GM21360 (cell line): ENCODE data around the gene KAT6B.

Experiments used
- ATAC-seq: cut with Tn5 transposase; IDR thresholded peaks from one replicate; pipeline ENCODE4 v1.9.1; 2021; ENCODE audit warnings: mild to moderate bottlenecking, moderate library complexity; ENCODE audit not compliant: unreplicated experiment

The KAT6B gene

DNA sequence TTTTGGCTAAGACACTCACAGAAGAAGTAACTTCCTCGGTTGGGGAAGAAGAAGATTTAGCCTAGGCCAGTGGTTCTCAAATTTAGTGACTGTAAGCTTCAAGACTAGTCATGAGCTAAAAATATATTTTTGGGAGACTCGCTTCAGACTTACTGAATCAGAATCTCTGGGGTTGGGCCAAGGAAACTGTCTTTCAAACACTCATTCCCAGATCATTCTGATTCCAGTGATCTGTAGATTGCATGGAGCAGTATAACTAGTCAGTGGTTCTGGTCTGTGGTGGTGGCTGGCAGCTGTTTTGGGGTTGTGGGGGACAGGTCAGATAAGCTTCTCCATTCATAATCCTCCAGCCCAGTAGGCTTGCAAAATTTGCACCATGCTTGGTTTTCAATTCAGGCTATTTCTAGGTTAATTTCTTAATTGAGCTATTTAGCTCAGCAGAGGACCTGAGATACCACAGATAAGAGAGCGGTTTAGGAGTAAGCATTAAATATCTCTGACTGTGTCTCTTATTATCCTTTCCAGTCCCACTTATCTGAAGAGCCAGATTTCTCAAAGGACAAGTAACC, 3.8 kb upstream of the KAT6B start:
- no peak for ATAC-seq

- no peak for ATAC-seq
Measured at GRCh38 chr10:74823791-74824183, 2.6 kb upstream of the KAT6B start.

GRCh38 chr10:74824184-74824899, 2.1 kb upstream of the KAT6B start:
- no peak for ATAC-seq

- ATAC-seq = no peak
Measured at GRCh38 chr10:74824900-74825370, 1.5 kb upstream of the KAT6B start.

GRCh38 chr10:74825371-74826141, 844 bp upstream of the KAT6B start:
- peak; percentile 2 for ATAC-seq

GRCh38 chr10:74827045-74827441, 643 bp downstream of the KAT6B start:
- no peak for ATAC-seq

DNA sequence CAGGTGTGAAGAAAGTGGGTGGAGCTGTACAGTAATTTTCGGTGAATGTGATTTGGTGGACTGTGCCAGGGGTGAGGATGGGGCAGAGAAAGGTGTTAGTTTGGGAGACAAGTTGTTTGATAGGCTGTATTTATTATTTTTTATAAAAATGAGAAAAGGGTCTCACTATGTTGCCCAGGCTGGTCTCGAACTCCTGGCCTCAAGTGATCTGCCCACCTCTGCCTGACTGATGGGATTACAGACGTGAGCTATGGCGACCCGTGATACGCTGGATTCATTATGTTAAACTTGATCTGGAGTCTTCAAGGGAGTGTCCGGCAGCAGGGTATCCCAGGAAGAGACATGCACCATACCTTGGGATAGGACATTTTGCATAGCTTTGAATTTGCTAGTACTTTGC, 1.3 kb downstream of the KAT6B start:
- ATAC-seq = no peak

DNA sequence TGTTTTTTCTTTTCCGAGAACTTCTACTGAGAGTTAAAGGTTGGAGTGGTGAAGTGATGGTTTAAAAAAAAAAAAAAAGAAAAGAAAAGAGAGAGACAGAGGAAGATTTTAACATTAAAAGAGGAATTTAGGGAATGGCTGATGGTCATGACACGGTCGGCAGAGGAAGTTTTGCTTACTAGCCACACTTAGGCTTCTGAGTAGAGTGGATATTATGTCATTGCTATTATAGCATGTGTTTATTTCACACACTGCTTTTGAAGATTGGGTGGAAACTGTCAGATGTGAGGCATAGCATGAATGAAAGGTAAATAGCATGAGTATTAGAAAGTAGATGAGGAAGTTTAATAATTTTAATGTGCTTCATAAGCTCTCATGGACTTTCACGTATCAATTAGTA, 2.5 kb downstream of the KAT6B start:
- no peak for ATAC-seq

- ATAC-seq = no peak
Measured at GRCh38 chr10:74831518-74832120, 5.2 kb downstream of the KAT6B start.

- no peak for ATAC-seq
Measured at GRCh38 chr10:74835963-74836362, 9.6 kb downstream of the KAT6B start.

- no peak for ATAC-seq
Measured at GRCh38 chr10:74836877-74837276, 10.5 kb downstream of the KAT6B start.

- no peak for ATAC-seq
Measured at GRCh38 chr10:74837743-74838142, 11.3 kb downstream of the KAT6B start.

GRCh38 chr10:74839708-74840107, 13.3 kb downstream of the KAT6B start:
- ATAC-seq = no peak

GRCh38 chr10:74841265-74841973, 15.0 kb downstream of the KAT6B start:
- ATAC-seq = no peak

DNA sequence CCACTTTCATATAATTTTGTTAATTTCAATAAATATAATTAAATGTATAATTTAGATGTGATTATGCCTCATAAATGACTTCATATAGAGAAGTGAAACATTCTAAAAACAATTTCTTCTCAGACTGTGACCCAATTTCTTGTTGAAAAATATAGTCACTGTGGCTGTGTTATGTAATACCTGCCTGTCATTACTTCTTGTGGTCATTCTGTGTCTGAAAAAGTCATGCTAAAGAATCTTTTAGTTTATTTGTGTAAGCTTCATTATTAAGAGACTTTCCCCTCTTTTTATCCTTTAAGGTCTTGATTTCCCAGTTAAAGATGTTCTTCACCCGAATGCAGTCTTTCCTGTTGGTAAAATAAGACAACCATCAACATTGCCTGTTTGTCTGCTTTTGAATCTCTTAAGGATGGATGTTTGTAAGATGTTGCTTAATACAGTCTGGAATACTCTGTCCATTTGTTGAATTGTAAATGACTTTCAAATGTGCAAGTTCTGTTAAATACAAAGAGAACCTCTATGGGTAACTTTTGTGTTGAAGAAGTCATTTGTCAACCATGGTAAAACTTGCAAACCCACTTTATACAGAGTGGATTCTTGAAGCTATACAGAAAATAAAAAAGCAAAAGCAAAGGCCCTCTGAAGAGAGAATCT, 16.0 kb downstream of the KAT6B start:
- no peak for ATAC-seq

GRCh38 chr10:74846958-74847357, 20.6 kb downstream of the KAT6B start:
- no peak for ATAC-seq

GRCh38 chr10:74851831-74852230, 25.4 kb downstream of the KAT6B start:
- ATAC-seq = no peak

- ATAC-seq = no peak
Measured at GRCh38 chr10:74852381-74852780, 26.0 kb downstream of the KAT6B start.

DNA sequence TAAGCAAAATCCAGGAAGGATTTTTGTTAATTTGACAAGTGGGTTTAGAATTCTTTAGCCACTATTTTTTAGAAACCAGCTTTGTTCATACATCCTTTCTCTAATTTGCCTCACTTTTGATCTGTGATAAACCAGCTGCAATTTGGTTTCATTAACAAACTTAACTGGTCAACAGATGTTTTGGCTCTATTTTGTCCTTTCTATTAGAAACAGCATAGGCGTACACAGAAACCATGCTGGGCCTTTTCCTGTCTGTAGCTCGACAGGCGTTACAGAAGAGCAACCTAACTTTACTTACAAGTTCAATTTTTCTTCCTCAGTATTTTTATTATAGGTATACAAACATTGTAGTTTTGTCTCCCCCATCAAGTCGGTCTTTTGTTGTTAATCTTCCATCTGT, 28.2 kb downstream of the KAT6B start:
- ATAC-seq = no peak

GRCh38 chr10:74855027-74855426, 28.6 kb downstream of the KAT6B start:
- peak; percentile 55 for ATAC-seq
